ENCODE measurements around the gene CBY3.
"Not testable (repeated sequence)": the region's sequence is repeated elsewhere in the genome, so short reads cannot be mapped to it uniquely, and the experiment has no call there.

Gene CBY3

DNA sequence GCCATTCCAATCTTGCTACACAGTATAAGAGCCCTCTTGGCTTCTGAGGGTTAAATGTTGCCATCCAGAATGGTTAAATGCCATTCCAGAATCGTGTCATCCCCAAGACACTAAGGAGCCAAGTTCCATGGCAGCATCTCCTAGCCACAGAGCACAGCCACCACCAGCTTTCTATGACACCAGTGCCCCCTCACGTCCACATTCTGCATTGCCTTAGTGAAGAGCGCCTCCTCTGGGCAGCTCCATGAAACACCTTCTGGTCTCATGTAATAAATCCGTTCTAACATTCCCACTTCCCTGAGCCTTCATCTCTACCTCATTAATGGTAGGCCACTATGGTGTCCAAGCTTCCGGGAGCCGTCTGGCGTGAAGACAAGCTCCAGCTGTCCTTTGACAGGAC lies 12.4 kb downstream of the CBY3 start:
- DNase-seq: peak; percentile 53

DNA sequence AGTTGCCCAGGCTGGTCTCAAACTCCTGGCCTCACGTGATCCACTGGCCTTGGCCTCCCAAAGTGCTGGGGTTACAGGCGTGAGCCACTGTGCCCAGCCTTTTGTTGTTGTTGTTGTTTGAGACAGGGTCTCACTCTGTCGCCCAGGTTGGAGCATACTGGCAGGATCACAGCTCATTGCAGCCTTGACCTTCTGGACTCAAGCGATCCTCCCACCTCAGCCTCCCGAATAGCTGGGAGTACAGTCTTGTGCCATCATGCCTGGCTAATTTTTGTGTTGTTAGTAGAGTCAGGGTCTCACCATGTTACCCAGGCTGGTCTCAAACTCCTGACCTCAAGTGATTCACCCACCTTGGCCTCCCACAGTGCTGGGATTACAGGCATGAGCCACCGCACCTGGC lies 19.2 kb downstream of the CBY3 start:
- not testable (repeated sequence) for DNase-seq

DNA sequence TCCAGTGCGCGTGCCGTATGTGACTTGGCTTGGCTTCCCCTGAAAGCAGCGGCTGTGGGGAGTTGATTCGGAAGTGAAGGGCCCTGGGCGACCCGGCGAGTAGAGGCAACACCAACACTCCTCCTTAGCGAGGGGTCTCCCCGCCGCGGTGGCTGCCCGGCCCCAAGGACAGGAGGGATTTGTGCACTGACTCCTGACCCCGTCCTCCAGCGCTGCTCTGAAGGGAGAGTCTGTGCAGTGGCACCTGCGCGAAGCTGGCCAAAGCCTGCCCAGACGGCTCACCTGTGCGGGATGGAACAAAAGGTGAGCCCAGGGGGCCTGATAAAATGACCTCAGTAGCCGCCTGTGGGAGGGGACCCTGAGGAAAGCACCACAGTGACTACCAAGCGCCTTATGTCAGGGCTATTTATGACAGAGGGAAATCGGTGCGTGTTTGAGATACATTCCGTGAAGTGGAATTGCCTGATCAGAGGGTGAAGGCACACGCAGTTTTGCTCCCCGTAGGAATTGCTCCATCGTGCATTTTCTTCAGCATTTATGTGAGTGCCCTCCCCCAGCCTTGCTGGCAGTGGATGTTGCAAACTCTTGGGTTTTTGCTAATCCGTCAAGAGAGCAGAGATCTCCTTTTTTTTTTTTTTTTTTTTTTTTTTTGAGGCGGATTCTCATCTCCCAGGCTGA lies 22.5 kb downstream of the CBY3 start:
- peak; percentile 32 for DNase-seq

DNA sequence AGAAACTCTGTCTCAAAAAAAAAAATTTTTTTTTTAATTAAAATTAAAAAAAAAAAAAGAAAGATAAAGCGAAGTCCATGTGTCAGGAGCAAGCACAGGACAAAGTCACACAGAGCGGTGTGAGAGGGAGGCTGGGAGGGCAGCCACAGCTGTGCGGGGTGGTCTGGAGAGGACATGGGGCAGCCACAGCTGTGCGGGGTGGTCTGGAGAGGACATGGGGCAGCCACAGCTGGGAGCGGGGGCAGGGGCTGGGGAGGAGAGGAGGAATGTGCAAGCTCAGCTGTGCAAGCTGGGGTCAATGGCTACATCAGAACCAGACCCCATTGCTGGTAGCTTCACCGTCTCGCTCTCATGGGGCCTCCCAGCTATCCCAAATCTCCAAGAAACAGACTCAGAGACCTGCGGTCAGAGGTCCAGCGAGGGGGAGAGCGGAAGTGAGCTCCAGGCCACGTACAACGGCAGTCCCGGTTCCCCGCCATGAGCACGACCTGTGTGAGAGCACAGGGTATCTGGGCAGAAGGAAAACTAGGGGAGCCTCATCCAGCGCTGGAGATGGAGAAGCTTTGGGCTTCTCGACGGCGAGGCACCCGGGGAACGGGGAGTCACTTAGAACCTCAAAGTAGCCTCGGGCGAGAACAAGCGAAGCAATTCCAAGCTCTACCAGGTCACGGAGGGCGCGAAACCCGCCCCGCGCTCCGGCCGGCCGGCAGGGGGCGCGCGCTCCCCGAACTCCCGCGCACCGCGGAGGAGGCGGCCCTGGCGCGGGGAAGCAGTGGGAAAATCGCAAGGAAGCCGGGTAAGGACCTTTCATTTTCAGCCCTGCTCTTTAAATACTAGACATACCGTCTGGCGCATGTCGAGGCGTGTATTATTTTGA lies 23.3 kb downstream of the CBY3 start:
- DNase-seq: not testable (repeated sequence)

DNA sequence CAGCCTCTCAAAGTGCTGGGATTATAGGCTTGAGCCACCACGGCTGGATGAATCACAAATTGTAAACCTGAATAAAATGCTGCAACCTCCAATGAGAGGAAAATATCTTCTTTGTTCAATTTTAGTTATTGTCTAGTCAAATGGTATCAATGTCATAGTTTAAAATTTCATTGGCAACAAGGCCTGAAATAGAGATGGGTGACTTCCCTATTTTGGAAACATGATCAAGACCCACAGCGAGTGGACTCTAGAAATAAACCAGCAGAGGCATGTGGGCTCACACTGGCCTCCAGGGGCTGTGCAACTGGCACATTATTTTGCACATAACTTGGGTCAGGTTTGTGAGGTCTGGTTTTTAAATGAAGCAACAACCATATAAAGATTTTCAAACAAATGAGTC lies 27.7 kb downstream of the CBY3 start:
- DNase-seq: not testable (repeated sequence)

DNA sequence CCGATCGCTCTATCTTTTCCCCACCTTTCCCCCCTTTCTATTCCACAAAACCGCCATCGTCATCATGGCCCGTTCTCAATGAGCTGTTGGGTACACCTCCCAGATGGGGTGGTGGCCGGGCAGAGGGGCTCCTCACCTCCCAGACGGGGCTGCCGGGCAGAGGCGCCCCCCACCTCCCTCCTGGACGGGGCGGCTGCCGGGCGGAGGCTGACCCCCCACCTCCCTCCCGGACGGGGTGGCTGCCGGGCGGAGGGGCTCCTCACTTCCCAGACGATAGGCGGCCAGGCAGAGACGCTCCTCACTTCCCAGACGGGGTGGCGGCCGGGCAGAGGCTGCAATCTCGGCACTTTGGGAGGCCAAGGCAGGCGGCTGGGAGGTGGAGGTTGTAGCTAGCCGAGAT lies 30.6 kb downstream of the CBY3 start:
- not testable (repeated sequence) for DNase-seq

DNA sequence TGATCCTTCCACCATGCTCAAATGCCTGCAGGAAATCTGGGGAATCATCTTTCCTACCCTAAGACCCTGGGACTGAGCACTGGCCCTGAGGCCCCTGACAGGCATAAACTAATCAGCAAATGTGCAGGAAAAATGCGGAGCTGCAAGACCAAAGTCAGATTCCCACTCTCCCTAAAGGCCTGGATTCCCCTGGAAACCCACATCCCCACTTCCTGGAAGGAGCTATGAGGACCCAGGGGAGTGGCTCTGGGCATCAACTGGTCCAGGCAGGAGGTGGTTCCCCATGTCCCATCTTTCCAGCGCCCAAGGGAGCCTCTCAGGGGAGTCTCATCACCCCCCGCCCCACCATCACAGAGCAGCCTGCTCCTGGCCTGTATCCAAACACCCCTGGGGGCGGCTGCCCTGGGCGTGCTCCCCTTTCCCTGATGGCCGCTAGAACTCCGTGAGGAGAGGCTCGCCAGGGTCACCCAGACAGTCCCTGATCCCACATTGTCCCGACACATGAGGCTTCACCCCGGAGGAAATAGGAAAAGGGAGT lies 31.6 kb downstream of the CBY3 start:
- not testable (repeated sequence) for DNase-seq

DNA sequence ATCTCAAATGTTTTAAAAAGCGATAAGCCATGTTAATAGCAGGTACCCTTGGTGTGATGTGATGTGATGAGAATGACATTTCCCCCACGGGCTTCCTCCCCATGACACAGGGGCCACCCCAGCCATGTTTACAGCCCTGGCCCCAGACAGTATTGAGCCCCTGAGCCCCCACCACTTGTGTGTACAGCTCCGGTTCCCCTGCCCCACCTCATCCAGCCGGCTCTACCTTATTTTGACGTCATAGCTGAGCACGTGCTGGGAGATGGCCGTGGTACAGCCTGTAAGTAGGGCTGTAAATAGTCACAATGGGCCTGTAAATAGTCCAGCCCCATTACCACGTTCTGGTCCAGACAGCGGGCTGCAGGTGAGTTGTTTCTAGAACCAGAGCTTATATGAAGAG lies 32.4 kb downstream of the CBY3 start:
- no peak for DNase-seq

DNA sequence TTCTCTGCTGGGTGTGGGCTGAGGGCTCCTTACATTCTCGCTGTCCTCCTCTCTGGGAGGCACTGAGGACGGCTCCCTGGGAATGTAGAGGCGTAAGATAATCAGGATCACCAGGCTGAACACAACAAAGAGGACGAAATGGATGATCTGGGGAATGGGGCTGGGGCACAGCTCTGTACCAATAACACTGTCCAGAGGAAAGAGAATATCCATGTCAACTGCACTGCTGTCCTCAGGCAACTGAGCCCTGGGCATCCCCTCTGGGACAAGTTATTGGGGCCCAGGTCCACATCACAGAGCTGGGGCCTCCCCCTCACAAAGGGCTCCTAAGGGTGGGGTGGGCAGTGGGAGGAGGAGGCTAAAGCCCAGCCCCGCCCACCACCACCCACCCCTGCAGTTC lies 36.1 kb downstream of the CBY3 start:
- not testable (repeated sequence) for DNase-seq

DNA sequence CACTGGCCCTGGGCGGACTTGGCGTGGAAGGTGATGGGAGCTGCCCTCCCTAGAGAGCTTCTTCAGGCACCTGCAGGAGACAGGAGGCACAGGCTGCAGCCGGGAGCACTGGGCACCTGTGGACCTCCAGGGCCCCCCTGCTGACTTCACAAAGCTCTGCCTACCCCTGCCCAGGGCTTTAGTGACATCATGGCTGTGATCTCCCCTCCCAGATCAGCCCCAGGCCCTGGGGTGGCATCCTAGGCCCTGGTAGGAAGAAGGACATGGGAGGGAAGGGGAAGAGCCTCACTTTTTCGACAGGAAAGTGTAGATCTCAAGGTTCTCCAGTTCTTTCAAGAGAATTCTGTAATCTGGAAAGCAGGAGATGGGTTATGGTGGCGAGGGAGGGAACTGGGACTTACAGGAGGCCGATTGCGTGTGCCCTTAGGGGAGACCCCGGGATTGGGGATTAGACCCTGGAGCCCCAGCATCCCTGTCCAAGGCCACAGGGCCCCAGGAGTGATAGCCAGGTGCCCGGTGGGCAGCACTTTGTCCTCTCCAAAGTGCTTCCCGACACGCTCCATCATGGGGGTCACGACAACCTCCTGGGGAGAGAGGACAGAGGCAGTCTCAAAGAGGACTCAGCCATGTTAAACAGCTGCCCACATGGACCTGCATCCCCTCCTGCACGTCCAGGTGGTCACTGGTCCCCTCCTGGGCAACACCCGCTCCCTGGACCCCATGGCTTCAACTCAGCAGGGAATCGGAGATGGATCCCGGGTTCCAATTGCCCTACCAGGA lies 37.5 kb downstream of the CBY3 start:
- not testable (repeated sequence) for DNase-seq

DNA sequence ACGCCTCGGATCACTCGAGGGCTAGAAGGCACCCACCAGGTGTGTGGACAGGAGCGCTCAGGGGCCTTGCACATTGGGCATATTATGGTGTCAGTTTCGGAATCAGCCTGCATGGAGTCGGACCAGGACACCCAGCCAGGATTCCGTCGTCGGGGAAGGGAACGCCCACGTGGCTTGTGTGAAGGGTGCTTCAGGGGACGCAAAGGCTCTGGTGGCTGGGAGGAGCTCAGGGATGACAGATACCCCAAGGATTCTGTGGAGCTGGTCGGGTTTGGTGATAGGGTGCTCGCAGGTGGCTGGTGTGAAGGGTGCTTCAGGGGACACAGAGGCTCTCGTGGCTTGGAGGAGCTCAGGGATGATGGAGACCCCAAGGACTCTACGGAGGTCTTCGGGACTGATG lies 38.2 kb downstream of the CBY3 start:
- not testable (repeated sequence) for DNase-seq

DNA sequence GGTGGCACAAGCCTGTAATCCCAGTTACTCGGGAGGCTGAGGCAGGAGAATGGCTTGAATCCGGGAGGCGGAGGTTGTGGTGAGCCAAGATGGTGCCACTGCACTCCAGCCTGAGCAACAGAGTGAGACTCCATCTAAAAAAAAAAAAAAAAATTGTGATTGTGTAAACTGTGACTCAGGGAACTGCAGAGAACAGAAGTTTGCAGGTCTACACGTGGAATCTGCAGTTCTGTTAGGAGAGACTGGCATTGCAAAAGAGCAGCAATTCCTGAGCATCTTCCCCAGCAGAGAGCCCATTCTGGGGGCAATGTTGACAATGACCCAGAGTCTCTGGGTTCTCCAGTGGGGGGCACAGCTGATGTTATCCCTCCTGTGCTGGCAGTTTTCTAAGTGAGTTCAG lies 39.1 kb downstream of the CBY3 start:
- not testable (repeated sequence) for DNase-seq

DNA sequence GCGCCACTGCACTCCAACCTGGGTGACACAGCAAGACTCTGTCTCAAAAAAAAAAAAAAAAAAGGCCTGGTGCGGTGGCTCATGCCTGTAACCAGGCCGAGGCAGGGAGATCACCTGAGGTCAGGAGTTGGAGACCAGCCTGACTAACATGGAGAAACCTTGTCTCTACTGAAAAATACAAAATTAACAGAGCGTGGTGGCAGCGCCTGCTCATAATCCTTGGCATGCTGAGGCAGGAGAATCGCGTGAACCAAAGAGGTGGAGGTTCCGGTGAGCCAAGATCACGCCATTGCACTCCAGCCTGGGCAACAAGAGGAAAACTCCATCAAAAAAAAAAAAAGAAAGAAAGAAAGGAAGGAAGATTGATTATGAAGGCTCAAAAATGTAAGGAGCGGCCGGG lies 41.5 kb downstream of the CBY3 start:
- DNase-seq: not testable (repeated sequence)

DNA sequence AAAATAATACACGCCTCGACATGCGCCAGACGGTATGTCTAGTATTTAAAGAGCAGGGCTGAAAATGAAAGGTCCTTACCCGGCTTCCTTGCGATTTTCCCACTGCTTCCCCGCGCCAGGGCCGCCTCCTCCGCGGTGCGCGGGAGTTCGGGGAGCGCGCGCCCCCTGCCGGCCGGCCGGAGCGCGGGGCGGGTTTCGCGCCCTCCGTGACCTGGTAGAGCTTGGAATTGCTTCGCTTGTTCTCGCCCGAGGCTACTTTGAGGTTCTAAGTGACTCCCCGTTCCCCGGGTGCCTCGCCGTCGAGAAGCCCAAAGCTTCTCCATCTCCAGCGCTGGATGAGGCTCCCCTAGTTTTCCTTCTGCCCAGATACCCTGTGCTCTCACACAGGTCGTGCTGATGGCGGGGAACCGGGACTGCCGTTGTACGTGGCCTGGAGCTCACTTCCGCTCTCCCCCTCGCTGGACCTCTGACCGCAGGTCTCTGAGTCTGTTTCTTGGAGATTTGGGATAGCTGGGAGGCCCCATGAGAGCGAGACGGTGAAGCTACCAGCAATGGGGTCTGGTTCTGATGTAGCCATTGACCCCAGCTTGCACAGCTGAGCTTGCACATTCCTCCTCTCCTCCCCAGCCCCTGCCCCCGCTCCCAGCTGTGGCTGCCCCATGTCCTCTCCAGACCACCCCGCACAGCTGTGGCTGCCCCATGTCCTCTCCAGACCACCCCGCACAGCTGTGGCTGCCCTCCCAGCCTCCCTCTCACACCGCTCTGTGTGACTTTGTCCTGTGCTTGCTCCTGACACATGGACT lies 46.3 kb downstream of the CBY3 start:
- DNase-seq: not testable (repeated sequence)

DNA sequence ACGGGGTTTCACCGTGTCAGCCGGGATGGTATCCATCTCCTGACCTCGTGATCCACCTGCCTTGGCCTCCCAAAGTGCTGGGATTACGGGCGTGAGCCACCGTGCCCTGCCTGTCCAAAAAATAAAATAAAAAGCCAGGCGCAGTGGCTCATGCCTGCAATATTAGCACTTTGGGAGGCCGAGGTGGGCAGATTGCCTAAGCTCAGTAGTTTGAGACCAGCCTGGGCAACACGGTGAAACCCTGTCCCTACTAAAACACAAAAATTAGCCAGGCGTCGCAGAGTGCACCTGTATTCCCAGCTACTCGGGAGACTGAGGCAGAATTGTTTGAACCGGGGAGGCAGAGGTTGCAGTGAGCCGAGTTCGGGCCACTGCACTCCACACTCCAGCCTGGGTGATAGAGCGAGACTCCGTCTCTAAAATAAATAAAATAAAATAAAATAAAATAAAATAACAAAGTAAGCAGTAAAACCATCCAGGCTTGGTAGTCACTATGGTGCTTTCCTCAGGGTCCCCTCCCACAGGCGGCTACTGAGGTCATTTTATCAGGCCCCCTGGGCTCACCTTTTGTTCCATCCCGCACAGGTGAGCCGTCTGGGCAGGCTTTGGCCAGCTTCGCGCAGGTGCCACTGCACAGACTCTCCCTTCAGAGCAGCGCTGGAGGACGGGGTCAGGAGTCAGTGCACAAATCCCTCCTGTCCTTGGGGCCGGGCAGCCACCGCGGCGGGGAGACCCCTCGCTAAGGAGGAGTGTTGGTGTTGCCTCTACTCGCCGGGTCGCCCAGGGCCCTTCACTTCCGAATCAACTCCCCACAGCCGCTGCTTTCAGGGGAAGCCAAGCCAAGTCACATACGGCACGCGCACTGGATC lies 47.1 kb downstream of the CBY3 start:
- not testable (repeated sequence) for DNase-seq
